Measurements from ENCODE around the gene STK36.

STK36 gene

GRCh38 chr2:218710334-218710686, 38.4 kb downstream of the STK36 start:
- Histone ChIP-seq H3K9ac (ENCODE audit: low read length) (peak overlapping the region; percentile 36), H3K4me1 (ENCODE audit: control insufficient read depth, insufficient read depth, low read length) (peaks cover 20% of the 10 kb centered on the region), H3K36me3 (ENCODE audit: control insufficient read depth, insufficient read depth, low read length) (no peaks in the 10 kb centered on the region), H3K4me3 (ENCODE audit: low read length) (peak overlapping the region; percentile 51), H3K27me3 (ENCODE audit: control insufficient read depth, insufficient read depth, low read length) (no peaks in the 10 kb centered on the region), H3K9me3 (ENCODE audit: control insufficient read depth, low read length) (no peaks in the 10 kb centered on the region)

DNA sequence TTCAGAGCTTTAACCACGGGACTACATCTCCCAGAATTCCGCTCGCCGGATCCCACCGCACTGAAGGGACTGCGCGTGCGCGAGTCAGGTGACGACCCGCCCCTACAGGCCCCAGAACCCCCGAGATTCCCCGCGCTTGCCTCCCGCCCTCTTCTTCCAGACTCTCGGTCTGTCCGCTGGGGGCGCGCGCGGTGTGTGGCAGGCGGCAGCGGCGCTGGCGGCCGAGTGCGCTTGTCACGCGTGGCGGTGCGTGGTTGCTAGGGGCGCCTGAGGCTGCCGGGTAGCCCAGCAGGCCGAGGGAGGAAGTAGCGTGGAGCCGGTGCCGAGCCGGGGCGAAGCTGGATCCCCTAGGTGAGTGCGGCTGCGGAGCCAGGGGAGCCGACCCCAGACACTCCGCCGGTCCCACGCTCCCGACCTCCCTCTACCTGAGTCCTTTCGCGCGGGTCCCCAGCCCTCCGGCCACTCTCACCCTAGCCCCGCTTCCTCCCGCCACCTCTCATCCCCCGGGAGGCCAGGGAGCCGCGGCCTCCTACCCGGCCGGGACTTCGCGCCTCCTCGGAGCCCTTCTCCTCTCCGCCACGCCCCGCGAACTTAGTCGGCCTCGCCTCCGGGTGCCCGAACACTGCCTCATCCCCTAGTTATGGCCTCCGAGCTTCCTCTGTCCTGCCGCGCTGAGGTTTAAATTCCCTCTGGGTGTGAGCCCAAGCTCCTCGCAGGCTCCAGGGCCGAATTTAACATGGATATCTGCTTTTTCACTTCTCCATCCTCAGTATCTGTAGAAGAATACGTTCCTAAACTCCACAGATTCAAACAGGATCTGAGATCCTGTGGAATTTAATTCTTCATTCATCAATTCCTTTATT, 39.0 kb downstream of the STK36 start, which contains the start of gene TTLL4:
TSS of gene TTLL4 (plus strand) at position 149 of the 863 bp plus-strand sequence. CDS start 26,842 bp downstream, outside the sequence.
- Histone ChIP-seq H3K27me3 (ENCODE audit: control insufficient read depth, insufficient read depth, low read length) (no peaks in the 10 kb centered on the region), H3K9me3 (ENCODE audit: control insufficient read depth, low read length) (no peaks in the 10 kb centered on the region), H3K4me3 (ENCODE audit: low read length) (peak within 1 kb of the TSS; percentile 51), H3K36me3 (ENCODE audit: control insufficient read depth, insufficient read depth, low read length) (no peaks in the 10 kb centered on the region), H3K9ac (ENCODE audit: low read length) (peak within 1 kb of the TSS; percentile 85), H3K4me1 (ENCODE audit: control insufficient read depth, insufficient read depth, low read length) (peaks cover 20% of the 10 kb centered on the region)

DNA sequence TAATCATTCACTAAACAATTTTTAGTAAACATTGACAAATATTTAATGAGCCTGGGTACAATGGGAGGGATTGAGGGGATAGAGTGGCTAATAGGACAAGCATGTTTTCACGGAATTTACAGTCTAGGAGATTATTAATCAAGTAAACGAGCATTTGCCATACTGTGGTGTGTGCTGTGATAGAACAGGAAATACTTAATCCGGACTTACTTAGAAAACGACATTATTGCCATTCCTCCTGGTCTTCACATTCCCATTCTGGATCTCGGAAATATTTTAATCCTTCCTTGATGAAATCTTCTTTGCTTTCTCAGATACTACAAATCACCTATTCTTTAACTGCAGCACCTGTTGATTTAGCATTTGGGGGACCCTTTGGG, 39.7 kb downstream of the STK36 start:
- Histone ChIP-seq H3K36me3 (ENCODE audit: control insufficient read depth, insufficient read depth, low read length) (no peaks in the 10 kb centered on the region), H3K9ac (ENCODE audit: low read length) (peak overlapping the region; percentile 85), H3K4me1 (ENCODE audit: control insufficient read depth, insufficient read depth, low read length) (peaks cover 20% of the 10 kb centered on the region), H3K4me3 (ENCODE audit: low read length) (peak overlapping the region; percentile 51), H3K9me3 (ENCODE audit: control insufficient read depth, low read length) (no peaks in the 10 kb centered on the region), H3K27me3 (ENCODE audit: control insufficient read depth, insufficient read depth, low read length) (no peaks in the 10 kb centered on the region)

DNA sequence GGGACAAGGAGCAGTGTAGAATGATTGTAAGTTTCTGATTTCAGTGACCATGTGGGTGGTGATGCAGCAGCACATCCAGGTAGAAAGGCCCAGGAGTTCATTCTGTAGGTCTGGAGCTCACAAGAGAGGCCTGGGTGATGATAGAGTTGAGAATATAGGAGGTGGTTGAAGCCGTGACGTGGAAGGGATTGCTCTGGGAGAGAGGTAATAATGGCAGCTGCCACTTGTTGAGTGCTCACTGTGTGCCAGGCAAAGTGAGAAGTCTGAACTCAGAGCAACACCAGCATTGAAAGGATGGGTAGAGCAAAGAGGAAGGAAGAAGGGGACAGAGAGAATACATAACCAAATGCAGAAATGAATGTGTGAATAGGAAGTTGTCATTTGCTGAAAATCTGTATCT, 42.0 kb downstream of the STK36 start:
- Histone ChIP-seq H3K36me3 (ENCODE audit: control insufficient read depth, insufficient read depth, low read length) (no peaks in the 10 kb centered on the region), H3K4me3 (ENCODE audit: low read length) (no peak overlapping the region), H3K9me3 (ENCODE audit: control insufficient read depth, low read length) (no peaks in the 10 kb centered on the region), H3K4me1 (ENCODE audit: control insufficient read depth, insufficient read depth, low read length) (peaks cover 43% of the 10 kb centered on the region), H3K9ac (ENCODE audit: low read length) (no peak overlapping the region), H3K27me3 (ENCODE audit: control insufficient read depth, insufficient read depth, low read length) (no peaks in the 10 kb centered on the region)

DNA sequence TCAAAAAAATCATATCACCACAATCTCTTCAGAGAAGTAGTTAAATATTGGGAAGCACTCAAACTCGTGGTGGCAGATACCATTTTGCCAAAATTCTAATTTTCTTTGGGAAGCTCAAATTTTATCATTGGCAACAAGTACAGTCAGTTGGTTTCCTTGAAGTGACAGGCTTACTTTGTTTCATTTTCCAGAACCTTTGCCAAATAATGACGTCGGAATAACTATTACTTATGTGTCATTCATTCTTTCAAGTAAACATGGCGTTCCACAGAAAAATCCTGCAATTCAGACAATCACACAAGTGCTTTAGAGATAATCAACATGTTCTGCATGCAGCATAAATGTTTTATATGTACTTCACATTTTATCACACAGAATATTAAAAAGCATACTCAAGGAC, 44.2 kb downstream of the STK36 start:
- Histone ChIP-seq H3K9me3 (ENCODE audit: control insufficient read depth, low read length) (no peaks in the 10 kb centered on the region), H3K27me3 (ENCODE audit: control insufficient read depth, insufficient read depth, low read length) (no peaks in the 10 kb centered on the region), H3K4me3 (ENCODE audit: low read length) (no peak overlapping the region), H3K4me1 (ENCODE audit: control insufficient read depth, insufficient read depth, low read length) (peaks cover 51% of the 10 kb centered on the region), H3K36me3 (ENCODE audit: control insufficient read depth, insufficient read depth, low read length) (no peaks in the 10 kb centered on the region), H3K9ac (ENCODE audit: low read length) (no peak overlapping the region)

- H3K4me1 ChIP-seq (ENCODE audit: control insufficient read depth, insufficient read depth, low read length) = peaks cover 54% of the 10 kb centered on the region
These were observed 45.4 kb downstream of the STK36 start for GRCh38 chr2:218717262-218717661.

DNA sequence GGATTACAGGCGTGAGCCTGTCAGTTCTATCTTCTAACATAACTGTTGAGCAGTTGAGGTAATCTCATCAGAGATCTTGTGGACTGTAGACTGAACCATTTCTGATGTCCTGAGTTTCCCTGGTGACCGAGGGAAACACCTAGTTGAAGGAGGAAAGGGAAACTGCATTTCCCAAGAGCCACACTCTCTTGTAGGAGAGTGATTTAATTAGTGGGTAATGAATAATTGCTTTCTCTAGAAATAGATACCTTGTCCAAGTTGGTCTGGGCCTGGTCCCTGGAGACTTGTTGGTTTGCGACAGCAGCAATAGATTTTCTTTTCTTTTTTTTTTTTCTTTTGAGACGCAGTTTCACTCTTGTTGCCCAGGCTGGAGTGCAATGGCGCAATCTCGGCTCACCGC, 46.2 kb downstream of the STK36 start:
- no peaks in the 10 kb centered on the region for H3K36me3 ChIP-seq (ENCODE audit: control insufficient read depth, insufficient read depth, low read length)

More at GRCh38 chr2:218717262-218717661, 45.4 kb downstream of the STK36 start:
- Histone ChIP-seq H3K9me3 (ENCODE audit: control insufficient read depth, low read length) (no peaks in the 10 kb centered on the region), H3K4me3 (ENCODE audit: low read length) (no peak overlapping the region), H3K9ac (ENCODE audit: low read length) (peak overlapping the region; percentile 59), H3K36me3 (ENCODE audit: control insufficient read depth, insufficient read depth, low read length) (no peaks in the 10 kb centered on the region), H3K27me3 (ENCODE audit: control insufficient read depth, insufficient read depth, low read length) (no peaks in the 10 kb centered on the region)

GRCh38 chr2:218719457-218719856, 47.6 kb downstream of the STK36 start:
- no peaks in the 10 kb centered on the region for H3K36me3 ChIP-seq (ENCODE audit: control insufficient read depth, insufficient read depth, low read length)
- no peak overlapping the region for H3K4me3 ChIP-seq (ENCODE audit: low read length)
- H3K9ac ChIP-seq (ENCODE audit: low read length) = no peak overlapping the region
- H3K27me3 ChIP-seq (ENCODE audit: control insufficient read depth, insufficient read depth, low read length) = no peaks in the 10 kb centered on the region
- H3K9me3 ChIP-seq (ENCODE audit: control insufficient read depth, low read length) = no peaks in the 10 kb centered on the region
- peaks cover 61% of the 10 kb centered on the region for H3K4me1 ChIP-seq (ENCODE audit: control insufficient read depth, insufficient read depth, low read length)

More for the DNA sequence above, 46.2 kb downstream of the STK36 start:
- Histone ChIP-seq H3K4me3 (ENCODE audit: low read length) (no peak overlapping the region), H3K9ac (ENCODE audit: low read length) (no peak overlapping the region), H3K27me3 (ENCODE audit: control insufficient read depth, insufficient read depth, low read length) (no peaks in the 10 kb centered on the region), H3K9me3 (ENCODE audit: control insufficient read depth, low read length) (no peaks in the 10 kb centered on the region), H3K4me1 (ENCODE audit: control insufficient read depth, insufficient read depth, low read length) (peaks cover 62% of the 10 kb centered on the region)

DNA sequence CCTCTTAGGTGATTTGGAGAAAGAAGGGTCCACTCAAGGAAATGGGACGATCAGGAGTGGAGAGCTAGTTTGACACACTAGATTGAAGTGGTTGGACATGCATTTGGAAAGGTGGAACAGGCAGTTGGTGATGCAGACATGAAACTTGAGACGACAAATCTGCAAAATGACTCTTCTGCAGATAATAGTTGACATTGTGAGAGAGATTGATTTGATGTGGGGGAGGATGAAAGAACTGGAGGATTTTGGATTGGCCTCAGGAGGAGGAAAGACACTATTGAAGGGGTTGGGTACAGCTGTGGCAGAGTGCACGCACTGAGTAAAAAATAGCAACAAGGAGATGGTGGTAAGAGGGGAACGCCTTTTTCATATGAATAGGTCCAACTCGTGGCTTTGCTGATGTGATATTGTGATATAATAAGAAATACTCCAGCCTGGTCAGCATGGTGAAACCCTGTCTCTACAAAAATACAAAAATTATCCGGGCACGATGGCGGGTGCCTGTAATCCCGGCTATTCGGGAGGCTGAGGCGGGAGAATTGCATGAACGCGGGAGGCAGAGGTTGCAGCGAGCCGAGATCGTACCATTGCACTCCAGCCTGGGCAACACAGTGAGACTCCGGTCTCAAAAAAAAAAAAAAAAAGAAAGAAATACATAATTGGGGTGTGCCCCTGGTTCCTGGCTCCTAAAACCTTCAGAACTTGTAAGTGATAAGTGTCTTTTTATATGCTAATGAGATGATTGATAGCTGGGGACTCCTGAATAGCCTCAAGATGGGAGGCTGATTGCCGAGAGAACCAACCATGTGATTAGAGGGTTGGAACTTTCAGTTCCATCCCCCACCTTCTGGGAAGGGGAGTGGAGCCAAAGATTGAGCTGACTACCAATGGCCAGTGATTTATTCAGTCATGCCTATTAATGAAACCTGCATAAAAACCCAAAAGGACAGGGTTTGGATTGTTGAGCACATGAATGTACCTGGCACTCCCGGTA, 48.5 kb downstream of the STK36 start:
- Histone ChIP-seq H3K36me3 (ENCODE audit: control insufficient read depth, insufficient read depth, low read length) (no peaks in the 10 kb centered on the region), H3K4me3 (ENCODE audit: low read length) (no peak overlapping the region), H3K9ac (ENCODE audit: low read length) (no peak overlapping the region), H3K9me3 (ENCODE audit: control insufficient read depth, low read length) (no peaks in the 10 kb centered on the region), H3K4me1 (ENCODE audit: control insufficient read depth, insufficient read depth, low read length) (peaks cover 61% of the 10 kb centered on the region), H3K27me3 (ENCODE audit: control insufficient read depth, insufficient read depth, low read length) (no peaks in the 10 kb centered on the region)

DNA sequence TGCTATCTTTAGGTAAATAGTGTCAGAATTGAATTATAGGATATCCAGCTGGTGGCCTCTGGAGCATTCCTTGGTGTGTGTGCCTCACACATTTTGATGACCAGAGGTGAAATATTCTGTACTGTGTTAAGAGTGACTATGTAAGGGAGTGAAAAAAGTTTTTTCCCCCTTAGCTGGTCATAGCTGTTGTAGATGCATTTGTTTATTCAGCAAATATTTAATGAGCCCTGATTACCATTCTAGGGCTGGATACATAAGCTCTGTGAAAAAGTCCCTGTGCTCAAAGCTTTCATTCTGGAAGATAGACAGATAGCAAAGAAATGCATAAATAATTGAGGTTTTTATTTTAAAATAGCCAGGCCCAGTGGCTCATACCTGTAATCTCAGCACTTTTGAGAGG, 49.6 kb downstream of the STK36 start:
- no peaks in the 10 kb centered on the region for H3K36me3 ChIP-seq (ENCODE audit: control insufficient read depth, insufficient read depth, low read length)
- H3K4me3 ChIP-seq (ENCODE audit: low read length) = no peak overlapping the region
- H3K27me3 ChIP-seq (ENCODE audit: control insufficient read depth, insufficient read depth, low read length) = no peaks in the 10 kb centered on the region
- H3K4me1 ChIP-seq (ENCODE audit: control insufficient read depth, insufficient read depth, low read length) = peaks cover 61% of the 10 kb centered on the region
- peaks cover 3% of the 10 kb centered on the region for H3K9me3 ChIP-seq (ENCODE audit: control insufficient read depth, low read length)
- no peak overlapping the region for H3K9ac ChIP-seq (ENCODE audit: low read length)

- H3K9ac ChIP-seq (ENCODE audit: low read length) = no peak overlapping the region
- no peaks in the 10 kb centered on the region for H3K36me3 ChIP-seq (ENCODE audit: control insufficient read depth, insufficient read depth, low read length)
- peaks cover 58% of the 10 kb centered on the region for H3K4me1 ChIP-seq (ENCODE audit: control insufficient read depth, insufficient read depth, low read length)
- H3K9me3 ChIP-seq (ENCODE audit: control insufficient read depth, low read length) = peaks cover 6% of the 10 kb centered on the region
- no peak overlapping the region for H3K4me3 ChIP-seq (ENCODE audit: low read length)
- no peaks in the 10 kb centered on the region for H3K27me3 ChIP-seq (ENCODE audit: control insufficient read depth, insufficient read depth, low read length)
These were observed 50.0 kb downstream of the STK36 start for GRCh38 chr2:218721934-218722333.

GRCh38 chr2:218722419-218722818, 50.5 kb downstream of the STK36 start:
- H3K4me3 ChIP-seq (ENCODE audit: low read length) = no peak overlapping the region
- no peak overlapping the region for H3K9ac ChIP-seq (ENCODE audit: low read length)
- peaks cover 6% of the 10 kb centered on the region for H3K9me3 ChIP-seq (ENCODE audit: control insufficient read depth, low read length)
- peaks cover 53% of the 10 kb centered on the region for H3K4me1 ChIP-seq (ENCODE audit: control insufficient read depth, insufficient read depth, low read length)
- no peaks in the 10 kb centered on the region for H3K27me3 ChIP-seq (ENCODE audit: control insufficient read depth, insufficient read depth, low read length)
- no peaks in the 10 kb centered on the region for H3K36me3 ChIP-seq (ENCODE audit: control insufficient read depth, insufficient read depth, low read length)
